HepG2 (cell line): Measurements from ENCODE around the gene SCYGR4. TPM values are rescaled to one million over a fixed set of nuclear protein-coding genes. Genes with fewer than 3 reads are reported as not detected.
A peak's percentile ranks its signal among the peaks of the same experiment; 100 is the strongest.

Experiments used
- ARHGAP35 ChIP-seq: sonication (generic); formaldehyde crosslinking; IDR thresholded peaks from 2 replicates; pipeline ENCODE4 v1.9.0; 2022; ENCODE audit warnings: mild to moderate bottlenecking, inconsistent platforms, moderate library complexity, missing genetic modification reagents, borderline replicate concordance
- ATF7-NPFF ChIP-seq: sonication (generic); formaldehyde crosslinking; IDR thresholded peaks from 2 replicates; pipeline ENCODE4 v1.8.1; 2023; ENCODE audit warnings: mild to moderate bottlenecking, low read depth, missing genetic modification reagents, moderate library complexity
- DBP ChIP-seq: sonication (generic); formaldehyde crosslinking; IDR thresholded peaks from 2 replicates; pipeline ENCODE4 v1.4.0; 2020; ENCODE audit warnings: missing genetic modification reagents; ENCODE audit errors: not compliant biosample characterization
- GATA4 ChIP-seq: sonication (generic); IDR thresholded peaks from 2 replicates; pipeline ENCODE4 v1.6.1; 2016; ENCODE audit warnings: antibody characterized with exemption, low read depth, borderline replicate concordance
- GMEB1 ChIP-seq: sonication (generic); formaldehyde crosslinking; IDR thresholded peaks from 2 replicates; pipeline ENCODE4 v1.5.1; 2020; ENCODE audit warnings: missing genetic modification reagents, mild to moderate bottlenecking, borderline replicate concordance
- MIER2 ChIP-seq: IDR thresholded peaks from 2 replicates; pipeline ENCODE4 v1.6.1; 2016; ENCODE audit warnings: missing biosample characterization, missing genetic modification reagents
- NONO ChIP-seq, 2 experiments: fragments of 450-650 bp in 1 of 2; sonication (generic) in 1 of 2; formaldehyde crosslinking in 1 of 2; IDR thresholded peaks in 1 of 2; conservative IDR thresholded peaks in 1 of 2; 2 replicates each; pipeline versions ENCODE4 v1.6.1 to v1.8.0; 2017 to 2022; ENCODE audit warnings: mild to moderate bottlenecking in 1 of 2, missing genetic modification reagents in 1 of 2, moderate library complexity in 1 of 2
- NRL ChIP-seq: sonication (generic); formaldehyde crosslinking; IDR thresholded peaks from 2 replicates; pipeline ENCODE4 v1.5.0; 2020; ENCODE audit warnings: missing genetic modification reagents, mild to moderate bottlenecking, moderate library complexity, borderline replicate concordance
- RBAK ChIP-seq: sonication (generic); formaldehyde crosslinking; IDR thresholded peaks from 2 replicates; pipeline ENCODE4 v1.5.1; 2020; ENCODE audit warnings: mild to moderate bottlenecking, missing genetic modification reagents
- RFXAP ChIP-seq: sonication (generic); formaldehyde crosslinking; IDR thresholded peaks from 2 replicates; pipeline ENCODE4 v1.4.0; 2020; ENCODE audit warnings: missing genetic modification reagents, borderline replicate concordance
- TFDP2 ChIP-seq: sonication (generic); formaldehyde crosslinking; IDR thresholded peaks from 2 replicates; pipeline ENCODE4 v1.4.0; 2020; ENCODE audit warnings: missing genetic modification reagents
- ZMYM4 ChIP-seq: sonication (generic); formaldehyde crosslinking; IDR thresholded peaks from 2 replicates; pipeline ENCODE4 v1.8.1; 2023; ENCODE audit warnings: mild to moderate bottlenecking, missing genetic modification reagents
- ZNF121 ChIP-seq: sonication (generic); formaldehyde crosslinking; IDR thresholded peaks from 2 replicates; pipeline ENCODE4 v1.5.0; 2020; ENCODE audit warnings: mild to moderate bottlenecking, missing genetic modification reagents
- ZNF124 ChIP-seq: sonication (generic); formaldehyde crosslinking; IDR thresholded peaks from 2 replicates; pipeline ENCODE4 v1.4.0; 2020; ENCODE audit warnings: missing genetic modification reagents
- ZNF281 ChIP-seq: sonication (generic); formaldehyde crosslinking; IDR thresholded peaks from 2 replicates; pipeline ENCODE4 v1.4.0; 2020; ENCODE audit warnings: missing genetic modification reagents, borderline replicate concordance
- ZNF431 ChIP-seq: sonication (generic); formaldehyde crosslinking; IDR thresholded peaks from 2 replicates; pipeline ENCODE4 v1.9.0; 2022; ENCODE audit warnings: missing genetic modification reagents, low read depth, mild to moderate bottlenecking, borderline replicate concordance
- ZNF709 ChIP-seq: sonication (generic); formaldehyde crosslinking; IDR thresholded peaks from 2 replicates; pipeline ENCODE4 v1.5.0; 2020; ENCODE audit warnings: mild to moderate bottlenecking, missing genetic modification reagents
- ZNF720 ChIP-seq: sonication (generic); formaldehyde crosslinking; IDR thresholded peaks from 2 replicates; pipeline ENCODE4 v1.4.0; 2020; ENCODE audit warnings: missing genetic modification reagents
- ZNF816 ChIP-seq: sonication (generic); formaldehyde crosslinking; IDR thresholded peaks from 2 replicates; pipeline ENCODE4 v1.8.0; 2022; ENCODE audit warnings: missing genetic modification reagents, mild to moderate bottlenecking, borderline replicate concordance
- ZZZ3 ChIP-seq: sonication (generic); formaldehyde crosslinking; IDR thresholded peaks from 2 replicates; pipeline ENCODE4 v1.4.0; 2020; ENCODE audit warnings: missing genetic modification reagents, mild to moderate bottlenecking, borderline replicate concordance
- polyA plus RNA-seq, 8 experiments: library from polyadenylated mRNA; depleted of rRNA in 3 of 8; stranded (reverse) in 7 of 8; unstranded in 1 of 8; fragments of >200 nt; fragmentation: Illumina TruSeq in 4 of 8; extraction: Trizol in 4 of 8; gene quantifications; 2 replicates each; pipeline versions ENCODE4 v1.2.1 to v1.2.3, GENCODE V29; 2011 to 2016; ENCODE audit warnings: low read depth in 4 of 8, missing spikeins in 1 of 8, mixed read lengths in 1 of 8; ENCODE audit not compliant: insufficient read depth in 1 of 8
- total RNA-seq, 5 experiments: library from RNA; depleted of rRNA; stranded (reverse); fragments of >200 nt; fragmentation: Illumina TruSeq; extraction: Trizol; gene quantifications; 2 replicates each; pipeline ENCODE4 v1.2.3, GENCODE V29; 2016; ENCODE audit warnings: low read depth in 1 of 5
- TF ChIP-seq, protein P1 (sequence below): sonication (generic); formaldehyde crosslinking; IDR thresholded peaks from 2 replicates; pipeline ENCODE4 v1.8.0; 2022; ENCODE audit warnings: mild to moderate bottlenecking, missing genetic modification reagents; ENCODE audit not compliant: insufficient replicate concordance

The SCYGR4 gene
- total and polyA plus RNA-seq, 2 of the 13 experiments (the other 11 are each of a cell fraction or from before 2014, with no cell fraction given): not detected

DNA sequence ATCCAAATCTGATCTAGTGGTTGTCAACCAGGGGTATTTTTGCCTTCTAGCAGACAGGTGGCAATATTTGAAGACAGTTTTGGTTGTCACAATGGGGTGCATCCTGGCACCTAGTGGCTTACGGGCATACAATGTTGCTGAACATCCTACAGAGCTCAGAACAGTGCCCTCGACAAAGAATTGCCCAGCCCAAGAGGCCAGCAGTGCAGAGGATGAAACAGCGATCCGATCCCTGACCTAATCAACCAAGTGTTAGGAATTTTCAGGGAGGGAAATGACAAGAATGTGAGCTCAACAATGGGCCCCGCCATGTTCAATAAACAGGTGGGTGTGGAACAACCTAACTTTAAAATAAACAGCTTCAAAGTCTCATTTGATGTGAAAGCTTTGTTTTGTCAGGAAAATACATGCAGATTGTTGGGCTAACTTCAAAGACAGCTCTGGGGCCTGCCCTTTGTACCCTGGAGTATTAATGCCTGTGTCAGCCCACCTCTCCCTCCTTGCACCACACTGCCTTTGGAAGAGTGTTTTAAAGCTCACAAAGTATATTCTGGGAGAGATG, 26.8 kb downstream of the SCYGR4 start (continued):
- TF ChIP-seq, protein P1, sequence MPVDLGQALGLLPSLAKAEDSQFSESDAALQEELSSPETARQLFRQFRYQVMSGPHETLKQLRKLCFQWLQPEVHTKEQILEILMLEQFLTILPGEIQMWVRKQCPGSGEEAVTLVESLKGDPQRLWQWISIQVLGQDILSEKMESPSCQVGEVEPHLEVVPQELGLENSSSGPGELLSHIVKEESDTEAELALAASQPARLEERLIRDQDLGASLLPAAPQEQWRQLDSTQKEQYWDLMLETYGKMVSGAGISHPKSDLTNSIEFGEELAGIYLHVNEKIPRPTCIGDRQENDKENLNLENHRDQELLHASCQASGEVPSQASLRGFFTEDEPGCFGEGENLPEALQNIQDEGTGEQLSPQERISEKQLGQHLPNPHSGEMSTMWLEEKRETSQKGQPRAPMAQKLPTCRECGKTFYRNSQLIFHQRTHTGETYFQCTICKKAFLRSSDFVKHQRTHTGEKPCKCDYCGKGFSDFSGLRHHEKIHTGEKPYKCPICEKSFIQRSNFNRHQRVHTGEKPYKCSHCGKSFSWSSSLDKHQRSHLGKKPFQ (CRISPR knock-in tag): no peak
- no peak for TF ChIP-seq ZNF121 (CRISPR knock-in tag)
- TF ChIP-seq NONO (IDR thresholded peaks at IDR 0.05): no peak
- no peak for TF ChIP-seq NONO (CRISPR knock-in tag; conservative IDR thresholded peaks at IDR 0.05)
- peak; percentile 57; the same call in 1 of the 2 replicates for TF ChIP-seq ZNF281 (CRISPR knock-in tag)
- TF ChIP-seq ZNF431 (CRISPR knock-in tag): peak; percentile 44; the same call in 1 of the 2 replicates
- TF ChIP-seq ZNF720 (CRISPR knock-in tag): no peak
- TF ChIP-seq GATA4: peak; percentile 73; the same call in 1 of the 2 replicates
- 0 out of 2 replicates have a peak, but pooled peaks have one; percentile 29 for TF ChIP-seq MIER2 (CRISPR knock-in tag)
- no peak for TF ChIP-seq ZNF709 (CRISPR knock-in tag)
- TF ChIP-seq GMEB1 (CRISPR knock-in tag): no peak
- TF ChIP-seq ZMYM4 (CRISPR knock-in tag): peak; percentile 73
- TF ChIP-seq TFDP2 (CRISPR knock-in tag): 0 out of 2 replicates have a peak, but pooled peaks have one; percentile 23
- TF ChIP-seq NRL: no peak
- no peak for TF ChIP-seq ZNF816 (CRISPR knock-in tag)
- no peak for TF ChIP-seq ARHGAP35
- TF ChIP-seq ATF7-NPFF (CRISPR knock-in tag): no peak
- TF ChIP-seq RFXAP (CRISPR knock-in tag): no peak
- no peak for TF ChIP-seq RBAK
- no peak for TF ChIP-seq DBP (CRISPR knock-in tag)
- TF ChIP-seq ZZZ3: no peak
- TF ChIP-seq ZNF124: 0 out of 2 replicates have a peak, but pooled peaks have one; percentile 18
